ENCODE results near the gene CASP5.
"Not testable (repeated sequence)": the region's sequence is repeated elsewhere in the genome, so short reads cannot be mapped to it uniquely, and the experiment has no call there.

CASP5 gene

GRCh38 chr11:105051559-105051958, 28.6 kb upstream of the CASP5 start:
- Histone ChIP-seq H3K4me3 (ENCODE audit: insufficient read depth, low read depth, low read length) (no peak overlapping the region), H3K4me1 (ENCODE audit: control insufficient read depth, insufficient read depth, low read length) (no peaks in the 10 kb centered on the region), H3K27ac (ENCODE audit: insufficient read depth, low read depth, low read length, poor library complexity, severe bottlenecking) (no peak overlapping the region), H3K9me3 (ENCODE audit: control insufficient read depth, low read length) (no peaks in the 10 kb centered on the region), H3K27me3 (ENCODE audit: control insufficient read depth, insufficient read depth, low read length, poor library complexity, severe bottlenecking) (no peaks in the 10 kb centered on the region), H3K36me3 (ENCODE audit: control insufficient read depth, insufficient read depth, low read length) (no peaks in the 10 kb centered on the region)
- 85 to 97% methylated on average over 2 of the region's 2 CpGs for WGBS, 2 experiments

GRCh38 chr11:105049481-105049880, 26.5 kb upstream of the CASP5 start:
- 93% methylated on average over 1 of the region's 1 CpG; no CpG with 5 or more reads in 1 of the 2 experiments for WGBS, 2 experiments
- Histone ChIP-seq H3K27ac (ENCODE audit: insufficient read depth, low read depth, low read length, poor library complexity, severe bottlenecking) (no peak overlapping the region), H3K27me3 (ENCODE audit: control insufficient read depth, insufficient read depth, low read length, poor library complexity, severe bottlenecking) (no peaks in the 10 kb centered on the region), H3K4me1 (ENCODE audit: control insufficient read depth, insufficient read depth, low read length) (no peaks in the 10 kb centered on the region), H3K36me3 (ENCODE audit: control insufficient read depth, insufficient read depth, low read length) (no peaks in the 10 kb centered on the region), H3K9me3 (ENCODE audit: control insufficient read depth, low read length) (no peaks in the 10 kb centered on the region), H3K4me3 (ENCODE audit: insufficient read depth, low read depth, low read length) (no peak overlapping the region)

GRCh38 chr11:105046898-105047579, 24.1 kb upstream of the CASP5 start:
- H3K4me3 ChIP-seq (ENCODE audit: insufficient read depth, low read depth, low read length), result no peak overlapping the region
- H3K36me3 ChIP-seq (ENCODE audit: control insufficient read depth, insufficient read depth, low read length), result no peaks in the 10 kb centered on the region
- 90 to 92% methylated on average over 7 to 8 of the region's 8 CpGs for WGBS, 2 experiments
- H3K9me3 ChIP-seq (ENCODE audit: control insufficient read depth, low read length), result no peaks in the 10 kb centered on the region
- H3K27ac ChIP-seq (ENCODE audit: insufficient read depth, low read depth, low read length, poor library complexity, severe bottlenecking), result no peak overlapping the region
- no peaks in the 10 kb centered on the region for H3K27me3 ChIP-seq (ENCODE audit: control insufficient read depth, insufficient read depth, low read length, poor library complexity, severe bottlenecking)
- no peaks in the 10 kb centered on the region for H3K4me1 ChIP-seq (ENCODE audit: control insufficient read depth, insufficient read depth, low read length)

- Histone ChIP-seq H3K4me1 (ENCODE audit: control insufficient read depth, insufficient read depth, low read length) (no peaks in the 10 kb centered on the region), H3K27me3 (ENCODE audit: control insufficient read depth, insufficient read depth, low read length, poor library complexity, severe bottlenecking) (no peaks in the 10 kb centered on the region), H3K9me3 (ENCODE audit: control insufficient read depth, low read length) (no peaks in the 10 kb centered on the region), H3K36me3 (ENCODE audit: control insufficient read depth, insufficient read depth, low read length) (no peaks in the 10 kb centered on the region), H3K27ac (ENCODE audit: insufficient read depth, low read depth, low read length, poor library complexity, severe bottlenecking) (no peak overlapping the region), H3K4me3 (ENCODE audit: insufficient read depth, low read depth, low read length) (no peak overlapping the region)
- WGBS, 2 experiments, result 88 to 93% methylated on average over 5 of the region's 5 CpGs
Measured at GRCh38 chr11:105045676-105046296, 22.8 kb upstream of the CASP5 start.

- H3K4me3 ChIP-seq (ENCODE audit: insufficient read depth, low read depth, low read length); H3K4me1 ChIP-seq (ENCODE audit: control insufficient read depth, insufficient read depth, low read length); H3K9me3 ChIP-seq (ENCODE audit: control insufficient read depth, low read length); H3K27ac ChIP-seq (ENCODE audit: insufficient read depth, low read depth, low read length, poor library complexity, severe bottlenecking); H3K27me3 ChIP-seq (ENCODE audit: control insufficient read depth, insufficient read depth, low read length, poor library complexity, severe bottlenecking); H3K36me3 ChIP-seq (ENCODE audit: control insufficient read depth, insufficient read depth, low read length): not testable (repeated sequence)
- 93 to 95% methylated on average over 5 of the region's 5 CpGs for WGBS, 2 experiments
Measured at GRCh38 chr11:105044557-105045524, 21.9 kb upstream of the CASP5 start, which contains the start of gene CARD16. Gene CARD16, minus strand, starts transcription at chr11:105045335. Its CDS starts 38 bp downstream, at chr11:105045297.

GRCh38 chr11:105042178-105042577, 19.2 kb upstream of the CASP5 start:
- no peak overlapping the region for H3K4me3 ChIP-seq (ENCODE audit: insufficient read depth, low read depth, low read length)
- H3K36me3 ChIP-seq (ENCODE audit: control insufficient read depth, insufficient read depth, low read length), result no peaks in the 10 kb centered on the region
- H3K27me3 ChIP-seq (ENCODE audit: control insufficient read depth, insufficient read depth, low read length, poor library complexity, severe bottlenecking), result no peaks in the 10 kb centered on the region
- 95 to 100% methylated on average over 3 of the region's 3 CpGs for WGBS, 2 experiments
- H3K27ac ChIP-seq (ENCODE audit: insufficient read depth, low read depth, low read length, poor library complexity, severe bottlenecking), result no peak overlapping the region
- H3K4me1 ChIP-seq (ENCODE audit: control insufficient read depth, insufficient read depth, low read length), result no peaks in the 10 kb centered on the region
- H3K9me3 ChIP-seq (ENCODE audit: control insufficient read depth, low read length), result no peaks in the 10 kb centered on the region

GRCh38 chr11:105040703-105041102, 17.7 kb upstream of the CASP5 start:
- Histone ChIP-seq H3K4me3 (ENCODE audit: insufficient read depth, low read depth, low read length) (no peak overlapping the region), H3K27me3 (ENCODE audit: control insufficient read depth, insufficient read depth, low read length, poor library complexity, severe bottlenecking) (no peaks in the 10 kb centered on the region), H3K4me1 (ENCODE audit: control insufficient read depth, insufficient read depth, low read length) (no peaks in the 10 kb centered on the region), H3K27ac (ENCODE audit: insufficient read depth, low read depth, low read length, poor library complexity, severe bottlenecking) (no peak overlapping the region), H3K9me3 (ENCODE audit: control insufficient read depth, low read length) (no peaks in the 10 kb centered on the region), H3K36me3 (ENCODE audit: control insufficient read depth, insufficient read depth, low read length) (no peaks in the 10 kb centered on the region)
- WGBS, 2 experiments, result 88 to 100% methylated on average over 2 of the region's 2 CpGs

- WGBS, 2 experiments, result 91 to 94% methylated on average over 2 to 3 of the region's 3 CpGs
- Histone ChIP-seq H3K4me1 (ENCODE audit: control insufficient read depth, insufficient read depth, low read length) (no peaks in the 10 kb centered on the region), H3K9me3 (ENCODE audit: control insufficient read depth, low read length) (no peaks in the 10 kb centered on the region), H3K4me3 (ENCODE audit: insufficient read depth, low read depth, low read length) (no peak within 1 kb of the TSS), H3K27me3 (ENCODE audit: control insufficient read depth, insufficient read depth, low read length, poor library complexity, severe bottlenecking) (no peaks in the 10 kb centered on the region), H3K27ac (ENCODE audit: insufficient read depth, low read depth, low read length, poor library complexity, severe bottlenecking) (no peak within 1 kb of the TSS), H3K36me3 (ENCODE audit: control insufficient read depth, insufficient read depth, low read length) (no peaks in the 10 kb centered on the region)
Measured at GRCh38 chr11:105034813-105035620, 12.0 kb upstream of the CASP5 start, which contains the start of gene CASP1. Gene CASP1, minus strand, starts transcription at chr11:105035144. Its CDS starts 31 bp downstream, at chr11:105035113.

GRCh38 chr11:105034388-105034787, 11.4 kb upstream of the CASP5 start:
- H3K9me3 ChIP-seq (ENCODE audit: control insufficient read depth, low read length); H3K27me3 ChIP-seq (ENCODE audit: control insufficient read depth, insufficient read depth, low read length, poor library complexity, severe bottlenecking); H3K36me3 ChIP-seq (ENCODE audit: control insufficient read depth, insufficient read depth, low read length); H3K4me3 ChIP-seq (ENCODE audit: insufficient read depth, low read depth, low read length); H3K4me1 ChIP-seq (ENCODE audit: control insufficient read depth, insufficient read depth, low read length); H3K27ac ChIP-seq (ENCODE audit: insufficient read depth, low read depth, low read length, poor library complexity, severe bottlenecking): not testable (repeated sequence)
- WGBS, 2 experiments, result 96 to 97% methylated on average over 2 of the region's 2 CpGs

Data from ectodermal cell (in vitro differentiated cells).